ENCODE results near the gene ADAMTSL2. TPM values are rescaled to one million over a fixed set of nuclear protein-coding genes. Genes with fewer than 3 reads are reported as not detected.

ADAMTSL2 gene
- polyA plus RNA-seq, 1 of the 3 experiments (the other 2 are of a cell fraction), result 0.21 TPM

DNA sequence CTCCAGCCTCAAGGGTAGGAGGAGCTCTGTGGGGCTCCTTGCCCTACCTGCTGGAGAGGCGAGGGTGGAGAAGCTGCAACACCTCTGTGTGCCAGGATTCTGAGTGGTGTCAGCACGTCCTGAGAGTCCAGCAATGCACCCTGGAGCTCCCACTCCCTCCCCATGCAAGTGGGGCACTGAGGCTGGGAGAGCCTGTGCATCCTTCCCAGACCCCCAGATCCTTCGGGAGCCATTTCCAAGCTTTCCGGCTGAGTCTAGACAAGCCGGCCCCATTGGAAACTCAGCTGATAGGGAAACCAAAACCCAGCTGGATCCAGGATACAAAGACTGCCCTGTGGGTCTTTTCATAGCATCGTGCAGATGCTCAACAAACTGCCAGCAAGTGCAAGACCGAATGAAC lies 72.9 kb downstream of the ADAMTSL2 start:
- H3K9me3 ChIP-seq, result no peaks in the 10 kb centered on the region
- H3K79me2 ChIP-seq (ENCODE audit: insufficient read depth), result no peaks in the 10 kb centered on the region
- H3K9me2 ChIP-seq, result no peaks in the 10 kb centered on the region
- POLR2A ChIA-PET, result interaction anchor here (18.3 kb wide), 1 partner anchor 30 kb away, joined by 261 read pairs; the partner anchor contains the start of gene DBH
- no peaks in the 10 kb centered on the region for H3K36me3 ChIP-seq (replicated peaks in 1 of 2; ENCODE audit: control insufficient read depth in 1 of 2, insufficient read depth in 2 of 2, low read length in 1 of 2)
- WGBS (ENCODE audit: low lambda C conversion rate), result 34% methylated on average over 6 of the region's 7 CpGs
- no peaks in the 10 kb centered on the region for H3F3A ChIP-seq (replicated peaks; ENCODE audit: insufficient read depth)
- DNase-seq, result no peak
- CTCF ChIA-PET, result interaction anchor here (1.1 to 10.4 kb wide), 5 partner anchors 9 to 118 kb away, joined by 3 to 102 read pairs (median 4); partner anchors contain the start of gene ADAMTSL2
- H3K4me2 ChIP-seq, result no peak overlapping the region
- H3K4me1 ChIP-seq (ENCODE audit: control insufficient read depth in 1 of 2, insufficient read depth in 2 of 2, low read depth in 1 of 2, low read length in 1 of 2), result peaks cover 0 to 73% of the 10 kb centered on the region in 2 experiments; a peak in 1 of 4 replicates
- no peaks in the 10 kb centered on the region for H4K20me1 ChIP-seq (ENCODE audit: insufficient read depth)
- peak overlapping the region in 1 of 2 experiments; percentile 12; a peak in 1 of 4 replicates for H3K4me3 ChIP-seq (ENCODE audit: low read depth in 2 of 2, low read length in 1 of 2)
- no peak overlapping the region for H3K9ac ChIP-seq
- TF ChIP-seq, protein P1, sequence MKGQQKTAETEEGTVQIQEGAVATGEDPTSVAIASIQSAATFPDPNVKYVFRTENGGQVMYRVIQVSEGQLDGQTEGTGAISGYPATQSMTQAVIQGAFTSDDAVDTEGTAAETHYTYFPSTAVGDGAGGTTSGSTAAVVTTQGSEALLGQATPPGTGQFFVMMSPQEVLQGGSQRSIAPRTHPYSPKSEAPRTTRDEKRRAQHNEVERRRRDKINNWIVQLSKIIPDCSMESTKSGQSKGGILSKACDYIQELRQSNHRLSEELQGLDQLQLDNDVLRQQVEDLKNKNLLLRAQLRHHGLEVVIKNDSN (IDR thresholded peaks at IDR 0.05; ENCODE audit: borderline replicate concordance, low read depth), result no peak
- TF ChIP-seq EP300 (IDR thresholded peaks at IDR 0.05; ENCODE audit: borderline replicate concordance in 1 of 2, low read depth in 1 of 2, low read length in 1 of 2), result no peak
- TF ChIP-seq CHD2 (IDR thresholded peaks at IDR 0.05; ENCODE audit: low read length, partially characterized antibody), result no peak
- TF ChIP-seq GABPA (IDR thresholded peaks at IDR 0.05; ENCODE audit: low read depth), result no peak
- no peak for TF ChIP-seq TCF12 (IDR thresholded peaks at IDR 0.05)
- TF ChIP-seq FOXJ3 (CRISPR knock-in tag; IDR thresholded peaks at IDR 0.05), result no peak
- TF ChIP-seq, protein P2, sequence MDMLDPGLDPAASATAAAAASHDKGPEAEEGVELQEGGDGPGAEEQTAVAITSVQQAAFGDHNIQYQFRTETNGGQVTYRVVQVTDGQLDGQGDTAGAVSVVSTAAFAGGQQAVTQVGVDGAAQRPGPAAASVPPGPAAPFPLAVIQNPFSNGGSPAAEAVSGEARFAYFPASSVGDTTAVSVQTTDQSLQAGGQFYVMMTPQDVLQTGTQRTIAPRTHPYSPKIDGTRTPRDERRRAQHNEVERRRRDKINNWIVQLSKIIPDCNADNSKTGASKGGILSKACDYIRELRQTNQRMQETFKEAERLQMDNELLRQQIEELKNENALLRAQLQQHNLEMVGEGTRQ (IDR thresholded peaks at IDR 0.05; ENCODE audit: borderline replicate concordance, low read depth, low read length), result no peak
- TF ChIP-seq, protein P3, sequence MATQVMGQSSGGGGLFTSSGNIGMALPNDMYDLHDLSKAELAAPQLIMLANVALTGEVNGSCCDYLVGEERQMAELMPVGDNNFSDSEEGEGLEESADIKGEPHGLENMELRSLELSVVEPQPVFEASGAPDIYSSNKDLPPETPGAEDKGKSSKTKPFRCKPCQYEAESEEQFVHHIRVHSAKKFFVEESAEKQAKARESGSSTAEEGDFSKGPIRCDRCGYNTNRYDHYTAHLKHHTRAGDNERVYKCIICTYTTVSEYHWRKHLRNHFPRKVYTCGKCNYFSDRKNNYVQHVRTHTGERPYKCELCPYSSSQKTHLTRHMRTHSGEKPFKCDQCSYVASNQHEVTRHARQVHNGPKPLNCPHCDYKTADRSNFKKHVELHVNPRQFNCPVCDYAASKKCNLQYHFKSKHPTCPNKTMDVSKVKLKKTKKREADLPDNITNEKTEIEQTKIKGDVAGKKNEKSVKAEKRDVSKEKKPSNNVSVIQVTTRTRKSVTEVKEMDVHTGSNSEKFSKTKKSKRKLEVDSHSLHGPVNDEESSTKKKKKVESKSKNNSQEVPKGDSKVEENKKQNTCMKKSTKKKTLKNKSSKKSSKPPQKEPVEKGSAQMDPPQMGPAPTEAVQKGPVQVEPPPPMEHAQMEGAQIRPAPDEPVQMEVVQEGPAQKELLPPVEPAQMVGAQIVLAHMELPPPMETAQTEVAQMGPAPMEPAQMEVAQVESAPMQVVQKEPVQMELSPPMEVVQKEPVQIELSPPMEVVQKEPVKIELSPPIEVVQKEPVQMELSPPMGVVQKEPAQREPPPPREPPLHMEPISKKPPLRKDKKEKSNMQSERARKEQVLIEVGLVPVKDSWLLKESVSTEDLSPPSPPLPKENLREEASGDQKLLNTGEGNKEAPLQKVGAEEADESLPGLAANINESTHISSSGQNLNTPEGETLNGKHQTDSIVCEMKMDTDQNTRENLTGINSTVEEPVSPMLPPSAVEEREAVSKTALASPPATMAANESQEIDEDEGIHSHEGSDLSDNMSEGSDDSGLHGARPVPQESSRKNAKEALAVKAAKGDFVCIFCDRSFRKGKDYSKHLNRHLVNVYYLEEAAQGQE (IDR thresholded peaks at IDR 0.05; ENCODE audit: low read depth, low read length), result no peak
- TF ChIP-seq RXRA (IDR thresholded peaks at IDR 0.05; ENCODE audit: borderline replicate concordance, low read depth), result no peak
- peak overlapping the region in 1 of 2 experiments; percentile 86; a peak in 2 of 4 replicates for H3K27ac ChIP-seq (ENCODE audit: low read depth in 2 of 2, low read length in 1 of 2)
- no peak overlapping the region for H2AFZ ChIP-seq (ENCODE audit: low read depth)
- H3K27me3 ChIP-seq (ENCODE audit: insufficient read depth), result peaks cover 18% of the 10 kb centered on the region

DNA sequence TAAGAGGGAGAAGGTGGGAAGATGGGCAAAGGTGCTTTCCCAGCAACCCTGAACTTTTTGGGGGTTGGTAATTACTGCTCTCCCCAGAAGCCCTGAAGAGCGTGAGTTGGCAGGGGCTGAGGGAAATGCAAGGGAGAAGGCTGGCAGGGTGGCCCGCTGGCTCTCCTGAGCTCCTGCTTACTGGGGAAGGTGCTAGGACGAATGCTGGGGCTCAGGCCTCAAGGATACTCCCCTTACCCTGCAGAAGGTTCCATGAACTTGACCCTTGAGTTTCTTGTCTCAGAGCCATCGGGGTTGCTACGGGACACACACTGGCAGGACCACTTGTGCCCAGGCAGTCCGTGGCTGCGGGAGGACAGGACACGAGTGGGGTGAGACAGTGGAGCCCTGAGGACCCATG lies 73.5 kb downstream of the ADAMTSL2 start:
- Histone ChIP-seq H3K4me1 (ENCODE audit: control insufficient read depth in 1 of 2, insufficient read depth in 2 of 2, low read depth in 1 of 2, low read length in 1 of 2) (peaks cover 0 to 70% of the 10 kb centered on the region in 2 experiments; a peak in 1 of 4 replicates), H3K79me2 (ENCODE audit: insufficient read depth) (no peaks in the 10 kb centered on the region), H3K9me3 (no peaks in the 10 kb centered on the region), H3K27ac (ENCODE audit: low read depth in 2 of 2, low read length in 1 of 2) (peak overlapping the region in 1 of 2 experiments; percentile 86; a peak in 2 of 4 replicates), H3K4me3 (ENCODE audit: low read depth in 2 of 2, low read length in 1 of 2) (peak overlapping the region in 1 of 2 experiments; percentile 46; a peak in 1 of 4 replicates), H4K20me1 (ENCODE audit: insufficient read depth) (no peaks in the 10 kb centered on the region), H3K4me2 (no peak overlapping the region), H3K27me3 (ENCODE audit: insufficient read depth) (peaks cover 18% of the 10 kb centered on the region), H2AFZ (ENCODE audit: low read depth) (no peak overlapping the region), H3K9me2 (no peaks in the 10 kb centered on the region), H3F3A (replicated peaks; ENCODE audit: insufficient read depth) (no peaks in the 10 kb centered on the region), H3K9ac (no peak overlapping the region), H3K36me3 (replicated peaks in 1 of 2; ENCODE audit: control insufficient read depth in 1 of 2, insufficient read depth in 2 of 2, low read length in 1 of 2) (no peaks in the 10 kb centered on the region)
- CTCF ChIA-PET, result interaction anchor here (1.1 to 10.4 kb wide), 6 partner anchors 8 to 118 kb away, joined by 3 to 102 read pairs (median 4); partner anchors contain the start of gene ADAMTSL2
- WGBS (ENCODE audit: low lambda C conversion rate), result 66% methylated on average over 4 of the region's 8 CpGs
- TF ChIP-seq FOXM1 (IDR thresholded peaks at IDR 0.05; ENCODE audit: low read depth), result no peak
- no peak for TF ChIP-seq RAD21 (IDR thresholded peaks at IDR 0.05; ENCODE audit: low read length)
- TF ChIP-seq, protein P4, sequence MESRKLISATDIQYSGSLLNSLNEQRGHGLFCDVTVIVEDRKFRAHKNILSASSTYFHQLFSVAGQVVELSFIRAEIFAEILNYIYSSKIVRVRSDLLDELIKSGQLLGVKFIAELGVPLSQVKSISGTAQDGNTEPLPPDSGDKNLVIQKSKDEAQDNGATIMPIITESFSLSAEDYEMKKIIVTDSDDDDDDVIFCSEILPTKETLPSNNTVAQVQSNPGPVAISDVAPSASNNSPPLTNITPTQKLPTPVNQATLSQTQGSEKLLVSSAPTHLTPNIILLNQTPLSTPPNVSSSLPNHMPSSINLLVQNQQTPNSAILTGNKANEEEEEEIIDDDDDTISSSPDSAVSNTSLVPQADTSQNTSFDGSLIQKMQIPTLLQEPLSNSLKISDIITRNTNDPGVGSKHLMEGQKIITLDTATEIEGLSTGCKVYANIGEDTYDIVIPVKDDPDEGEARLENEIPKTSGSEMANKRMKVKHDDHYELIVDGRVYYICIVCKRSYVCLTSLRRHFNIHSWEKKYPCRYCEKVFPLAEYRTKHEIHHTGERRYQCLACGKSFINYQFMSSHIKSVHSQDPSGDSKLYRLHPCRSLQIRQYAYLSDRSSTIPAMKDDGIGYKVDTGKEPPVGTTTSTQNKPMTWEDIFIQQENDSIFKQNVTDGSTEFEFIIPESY (IDR thresholded peaks at IDR 0.05; ENCODE audit: borderline replicate concordance, low read depth), result no peak
- TF ChIP-seq, protein P3 (IDR thresholded peaks at IDR 0.05; ENCODE audit: low read depth, low read length), result no peak
- no peak for TF ChIP-seq EP300 (IDR thresholded peaks at IDR 0.05; ENCODE audit: borderline replicate concordance in 1 of 2, low read depth in 1 of 2, low read length in 1 of 2)
- POLR2A ChIA-PET, result interaction anchor here (1.3 to 18.3 kb wide), 4 partner anchors 20 to 74 kb away, joined by 5 to 261 read pairs (median 6); partner anchors contain the start of genes ADAMTSL2 and DBH
- no peak for DNase-seq

Data from SK-N-SH (cell line).